Upper lobe of left lung (tissue), 6 donors: ENCODE measurements around the gene UBTF. TPM values are rescaled to one million over a fixed set of nuclear protein-coding genes. Genes with fewer than 3 reads are reported as not detected.

ENCODE experiments used
- ATAC-seq, 2 donors: fragments of 200-7000 bp; cut with Tn5 transposase; one replicate each; pipeline ENCODE4 v1.9.1; 2022; ENCODE audit warnings: mild to moderate bottlenecking in 2 of 2, moderate library complexity in 2 of 2; ENCODE audit not compliant: low FRiP score in 2 of 2
- DNase-seq, 2 donors: peaks; one replicate each; pipeline ENCODE4 v3.0.0-alpha.2; 2019 to 2020
- H3K27ac ChIP-seq, 4 donors: fragments of 200-600 bp; sonication (generic); one replicate each; pipeline ENCODE4 v1.5.1; 2016 to 2019
- H3K27me3 ChIP-seq, 4 donors: fragments of 200-600 bp; sonication (generic); one replicate each; pipeline ENCODE4 v1.5.1; 2017 to 2019
- H3K36me3 ChIP-seq, 4 donors: fragments of 200-600 bp; sonication (generic); one replicate each; pipeline ENCODE4 v1.5.1; 2016 to 2019
- H3K4me1 ChIP-seq, 4 donors: fragments of 200-600 bp; sonication (generic); one replicate each; pipeline ENCODE4 v1.5.1; 2018 to 2019
- H3K4me3 ChIP-seq, 4 donors: fragments of 200-600 bp; sonication (generic); one replicate each; pipeline ENCODE4 v1.5.1; 2017 to 2019; ENCODE audit warnings: mild to moderate bottlenecking in 2 of 4, moderate library complexity in 1 of 4
- H3K9me3 ChIP-seq, 4 donors: fragments of 200-600 bp; sonication (generic); one replicate each; pipeline ENCODE4 v1.5.1; 2018 to 2019
- CTCF ChIP-seq, 6 experiments: fragments of 450-650 bp in 4 of 6; fragments of 200-600 bp in 2 of 6; sonication (generic) in 2 of 6; IDR thresholded peaks; one replicate each; pipeline ENCODE4 v1.5.1; 2016 to 2019; ENCODE audit warnings: antibody characterized with exemption in 6 of 6
- EP300 ChIP-seq, 4 donors: sonication (generic); formaldehyde crosslinking; IDR thresholded peaks; one replicate each; pipeline ENCODE4 v1.5.1; 2017; ENCODE audit warnings: antibody characterized with exemption in 4 of 4, control low read depth in 2 of 4
- POLR2A ChIP-seq, 4 donors: fragments of 450-650 bp; IDR thresholded peaks; one replicate each; pipeline ENCODE4 v1.5.1; 2016 to 2017; ENCODE audit warnings: antibody characterized with exemption in 4 of 4, mild to moderate bottlenecking in 2 of 4
- POLR2AphosphoS5 ChIP-seq, 2 donors: sonication (generic); formaldehyde crosslinking; IDR thresholded peaks; one replicate each; pipeline ENCODE4 v1.5.1; 2017; ENCODE audit warnings: antibody characterized with exemption in 2 of 2
- WGBS, 2 donors: methylation state at CpG; one replicate each; pipeline ENCODE4 v1.1.5; 2017 to 2018; 5-methylcytosine and 5-hydroxymethylcytosine counted together
- total RNA-seq, 6 donors: library from RNA; depleted of rRNA in 4 of 6; stranded (reverse); fragments of >200 nt in 4 of 6; gene quantifications; one replicate each; pipeline versions ENCODE4 v1.1.0 to v1.2.1, GENCODE V29; 2016 to 2021
- donor health status: DM: no; HTN: no; CAD: no; lungs with moderate emphysema.
- donor health status: DM: no; HTN: yes; CAD: no; lungs with severe emphysema.

UBTF gene
- total RNA-seq, 6 donors from 2014 or later: 41.2 to 94.3 (median 67.6) TPM

DNA sequence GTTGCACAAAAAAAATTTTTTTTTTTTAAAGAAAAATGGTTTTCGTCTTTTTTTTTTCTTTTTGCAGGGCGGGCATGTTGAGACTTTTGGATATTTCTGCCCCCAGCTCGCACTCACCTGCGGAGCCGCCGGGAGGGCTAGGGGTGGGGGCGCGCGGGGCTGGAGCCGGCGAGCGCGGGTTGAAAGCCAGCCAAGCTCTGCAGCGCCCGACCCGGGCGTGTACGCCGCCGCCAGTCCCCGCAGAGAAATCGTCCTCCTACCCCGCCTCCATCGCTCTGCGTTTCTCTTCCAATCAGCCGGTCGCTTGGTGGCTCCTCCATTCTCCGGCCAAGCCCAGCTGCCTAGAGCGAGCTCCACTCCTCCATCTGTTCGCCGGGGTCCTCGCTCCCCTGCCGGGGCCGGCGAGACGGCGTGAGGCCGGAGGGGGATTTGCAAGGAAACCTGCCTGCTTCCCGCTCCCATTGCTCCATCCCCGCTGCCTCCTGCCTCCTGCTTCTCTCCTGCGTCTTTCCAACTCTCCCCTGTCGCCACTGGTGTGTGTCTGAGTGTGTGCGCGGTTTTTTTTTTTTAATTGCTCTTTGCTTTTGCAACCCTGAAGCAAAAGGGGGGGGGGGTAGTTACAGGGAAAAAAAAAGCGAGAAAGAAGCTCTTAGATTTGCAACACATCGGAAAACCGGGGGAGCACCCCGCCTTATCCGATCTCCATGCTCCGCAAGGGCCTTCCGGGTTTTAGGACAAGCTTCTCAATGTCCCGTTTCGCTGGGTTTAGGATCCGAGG is 1.8 kb upstream of the UBTF start:
- peaks cover 21 to 34% (median 30%) of the 10 kb centered on the region in 4 donors for H3K4me1 ChIP-seq
- ATAC-seq: peak; percentile 70 to 77
- no peaks in the 10 kb centered on the region for H3K9me3 ChIP-seq
- no peaks in the 10 kb centered on the region for H3K27me3 ChIP-seq
- WGBS, 2 donors: 0 to 1% methylated on average over 54 of the region's 54 CpGs
- peaks cover 0 to 9% (median 7%) of the 10 kb centered on the region in 4 donors for H3K36me3 ChIP-seq
- H3K4me3 ChIP-seq: peak overlapping the region; percentile 66 to 96 (median 85)
- peak; percentile 69 to 91 for DNase-seq
- peak in 1 of 6 experiments; percentile 16 for TF ChIP-seq CTCF (IDR thresholded peaks at IDR 0.05)
- TF ChIP-seq POLR2A (IDR thresholded peaks at IDR 0.05): peak in 2 of 4 donors; percentile 34 to 55
- peak in 1 of 2 donors; percentile 20 for TF ChIP-seq POLR2AphosphoS5 (IDR thresholded peaks at IDR 0.05)
- no peak for TF ChIP-seq EP300 (IDR thresholded peaks at IDR 0.05)
- peak overlapping the region; percentile 94 to 99 (median 98) for H3K27ac ChIP-seq

DNA sequence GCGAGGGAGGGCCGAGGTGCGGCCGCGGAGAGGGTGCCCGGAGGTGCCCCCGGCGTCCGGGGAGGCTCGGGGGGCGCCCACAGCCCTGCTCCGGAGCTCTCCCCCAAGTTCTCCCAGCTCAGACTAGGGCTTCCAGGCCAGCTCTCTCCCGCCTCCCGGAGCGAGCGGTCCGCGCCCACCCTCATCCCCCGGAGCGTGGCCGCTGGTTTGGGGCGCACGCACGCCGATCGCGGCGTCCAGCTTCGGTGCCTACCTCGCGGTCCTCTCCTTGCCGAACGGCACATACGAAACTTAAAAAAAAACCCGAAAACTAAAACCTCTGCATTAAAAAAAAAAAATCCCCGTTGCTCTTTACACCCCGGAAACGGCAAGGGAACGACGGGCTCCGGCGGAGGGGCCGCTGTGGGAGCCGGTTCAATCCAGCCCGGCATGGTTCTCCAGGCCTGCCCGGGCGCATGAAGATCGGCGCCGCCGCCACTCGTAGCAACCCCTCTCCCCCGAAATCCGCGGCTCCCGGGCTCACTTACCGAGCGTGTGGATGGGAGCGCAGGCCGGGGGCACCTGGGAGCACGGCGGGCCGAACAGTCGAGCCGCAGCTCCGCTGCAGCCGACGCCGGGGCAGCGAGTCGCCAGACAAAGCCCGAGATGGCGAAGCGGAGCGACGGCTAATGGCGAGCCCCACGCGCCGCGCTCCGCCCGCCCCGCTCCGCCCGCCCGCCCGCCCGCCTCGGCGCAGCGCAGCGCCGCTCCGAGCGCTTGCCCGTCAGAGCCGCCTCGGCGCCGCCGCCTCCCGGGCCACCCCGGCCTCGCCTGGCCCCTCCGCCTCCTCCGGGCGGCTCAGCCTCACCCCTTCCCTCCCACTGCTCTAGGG is 973 bp upstream of the UBTF start:
- H3K4me1 ChIP-seq: peaks cover 21 to 37% (median 32%) of the 10 kb centered on the region in 4 donors
- H3K9me3 ChIP-seq: no peaks in the 10 kb centered on the region
- peaks cover 7 to 18% (median 15%) of the 10 kb centered on the region in 4 donors for H3K36me3 ChIP-seq
- H3K27ac ChIP-seq: peak overlapping the region; percentile 94 to 99 (median 98)
- ATAC-seq (peak in 1 of 2 donors; percentile 59), DNase-seq (peak in 1 of 2 donors; percentile 93)
- WGBS, 2 donors: 0 to 1% methylated on average over 21 to 69 of the region's 108 CpGs
- TF ChIP-seq CTCF (IDR thresholded peaks at IDR 0.05) (no peak), POLR2AphosphoS5 (IDR thresholded peaks at IDR 0.05) (no peak), EP300 (IDR thresholded peaks at IDR 0.05) (no peak), POLR2A (IDR thresholded peaks at IDR 0.05) (no peak)
- H3K27me3 ChIP-seq: no peaks in the 10 kb centered on the region
- H3K4me3 ChIP-seq: peak overlapping the region; percentile 75 to 96 (median 90)

DNA sequence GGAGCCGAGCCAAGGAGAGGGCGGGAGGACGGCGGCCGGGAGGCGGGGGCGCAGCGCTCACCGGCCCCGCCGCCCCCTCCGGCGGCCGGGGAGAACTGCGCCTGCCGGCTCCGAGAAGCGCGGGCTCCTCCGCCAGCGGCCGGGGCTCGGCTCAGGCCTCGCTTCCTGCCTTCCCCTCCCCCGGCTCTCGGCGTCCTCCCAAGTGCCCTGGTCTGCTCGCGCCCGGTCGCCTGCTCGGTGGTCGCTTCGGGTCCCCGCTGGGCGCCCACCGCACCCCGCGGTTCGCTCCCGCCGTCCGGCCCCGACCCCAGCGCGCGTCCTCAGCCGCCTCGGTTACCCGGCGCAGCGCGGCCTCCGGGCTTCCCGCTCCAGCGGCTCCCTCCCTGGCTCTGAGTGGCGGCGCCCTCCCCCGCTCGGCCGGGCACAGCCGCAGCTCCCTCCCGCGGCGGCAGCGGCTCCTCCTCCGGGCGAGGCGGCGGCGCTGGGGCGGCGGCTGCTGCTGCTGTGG is 313 bp downstream of the UBTF start:
- Histone ChIP-seq H3K27ac (peak overlapping the region; percentile 94 to 99 (median 98)), H3K27me3 (no peaks in the 10 kb centered on the region), H3K9me3 (no peaks in the 10 kb centered on the region), H3K4me1 (peaks cover 21 to 37% (median 32%) of the 10 kb centered on the region in 4 donors), H3K36me3 (peaks cover 20 to 31% (median 28%) of the 10 kb centered on the region in 4 donors), H3K4me3 (peak overlapping the region; percentile 75 to 96 (median 90))
- DNase-seq (peak; percentile 63 to 95), ATAC-seq (peak; percentile 58 to 71)
- 0 to 1% methylated on average over 10 to 18 of the region's 73 CpGs for WGBS, 2 donors
- TF ChIP-seq CTCF (IDR thresholded peaks at IDR 0.05): peak; percentile 45 to 95 (median 84)
- no peak for TF ChIP-seq EP300 (IDR thresholded peaks at IDR 0.05)
- peak in 2 of 4 donors; percentile 58 to 65 for TF ChIP-seq POLR2A (IDR thresholded peaks at IDR 0.05)
- TF ChIP-seq POLR2AphosphoS5 (IDR thresholded peaks at IDR 0.05): peak in 1 of 2 donors; percentile 10

- Histone ChIP-seq H3K27me3 (no peaks in the 10 kb centered on the region), H3K9me3 (no peaks in the 10 kb centered on the region), H3K4me3 (peak overlapping the region; percentile 64 to 96 (median 85)), H3K4me1 (peaks cover 21 to 37% (median 31%) of the 10 kb centered on the region in 4 donors), H3K36me3 (peaks cover 21 to 36% (median 32%) of the 10 kb centered on the region in 4 donors), H3K27ac (peak overlapping the region; percentile 94 to 99 (median 98))
- WGBS, 2 donors: 0 to 1% methylated on average over 1 to 15 of the region's 89 CpGs
- TF ChIP-seq POLR2A (IDR thresholded peaks at IDR 0.05): peak in 2 of 4 donors; percentile 5 to 66
- TF ChIP-seq CTCF (IDR thresholded peaks at IDR 0.05): peak in 5 of 6 experiments; percentile 47 to 66 (median 58)
- peak; percentile 70 to 76 for TF ChIP-seq POLR2AphosphoS5 (IDR thresholded peaks at IDR 0.05)
- no peak for TF ChIP-seq EP300 (IDR thresholded peaks at IDR 0.05)
- DNase-seq (peak; percentile 91 to 97), ATAC-seq (peak; percentile 83 to 85)
Measured at GRCh38 chr17:44218344-44219107, 949 bp downstream of the UBTF start.
